GM19099 (cell line): ENCODE measurements around the gene CCDC187.

Source experiments
- POLR2A ChIP-seq: IDR thresholded peaks from 3 replicates; pipeline ENCODE4 v1.6.1; 2011; ENCODE audit warnings: low read depth; ENCODE audit not compliant: insufficient read length; ENCODE audit errors: extremely low read depth

CCDC187 gene

DNA sequence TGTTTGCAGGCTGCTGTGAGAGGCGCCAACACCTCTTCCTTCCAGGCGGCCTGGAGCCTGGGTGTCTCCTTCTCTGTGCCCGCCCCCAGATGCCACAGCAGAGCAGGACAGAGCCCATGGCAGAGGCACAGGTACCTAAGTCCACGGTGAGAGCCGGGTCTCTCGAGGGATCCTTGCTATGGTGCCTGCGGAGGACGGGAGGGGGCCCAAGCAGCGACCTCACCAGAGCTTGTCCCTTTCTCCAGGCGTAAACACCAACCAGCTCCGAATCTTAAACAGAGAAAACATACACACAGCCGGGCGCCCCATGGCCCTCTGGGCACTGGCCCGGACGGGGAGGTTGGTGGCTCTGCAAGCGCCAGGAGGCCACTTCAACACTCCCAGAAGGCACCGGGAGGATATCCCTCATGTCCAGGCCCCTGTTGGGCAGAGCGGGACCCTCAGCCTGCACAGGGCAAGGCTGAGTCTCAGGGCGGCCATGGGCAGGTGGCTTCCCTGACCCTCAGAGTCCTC lies 11.8 kb downstream of the CCDC187 start:
- no peak for TF ChIP-seq POLR2A

DNA sequence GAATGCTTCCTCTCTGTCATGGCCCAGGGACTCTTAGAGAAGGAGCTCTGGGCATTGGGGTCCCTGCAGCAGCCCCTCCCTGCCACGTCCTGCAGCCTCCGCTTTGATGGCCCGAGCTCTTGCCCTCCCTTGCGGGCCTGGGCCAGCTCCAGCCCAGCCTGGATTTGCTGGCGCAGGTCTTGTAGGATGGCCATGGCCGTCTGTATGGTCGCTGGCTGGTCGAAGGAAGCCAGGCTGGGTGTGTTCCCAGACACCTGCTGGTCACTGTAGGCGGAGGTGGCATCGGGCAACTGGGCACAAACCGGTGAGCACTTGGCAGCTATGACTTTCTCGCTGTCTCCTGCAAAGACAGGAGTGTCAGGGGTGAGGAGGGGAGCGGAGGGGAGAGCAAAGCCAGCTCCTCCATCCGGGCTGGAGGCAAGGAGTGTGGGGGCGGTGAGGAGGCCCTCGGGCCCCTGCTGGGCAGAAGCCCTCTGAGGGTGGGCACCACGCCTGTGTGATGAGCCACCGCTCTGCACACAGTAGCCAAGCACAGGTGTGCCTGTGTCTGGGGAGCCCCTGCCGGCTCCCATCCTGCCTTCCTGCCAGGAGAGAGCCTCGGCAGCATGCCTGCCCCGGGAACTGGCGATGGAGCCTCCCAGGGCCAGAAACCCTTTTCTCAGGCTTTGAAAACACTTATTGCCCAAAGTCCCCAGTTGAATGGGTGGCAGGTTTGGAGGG lies 12.4 kb downstream of the CCDC187 start:
- no peak for TF ChIP-seq POLR2A

DNA sequence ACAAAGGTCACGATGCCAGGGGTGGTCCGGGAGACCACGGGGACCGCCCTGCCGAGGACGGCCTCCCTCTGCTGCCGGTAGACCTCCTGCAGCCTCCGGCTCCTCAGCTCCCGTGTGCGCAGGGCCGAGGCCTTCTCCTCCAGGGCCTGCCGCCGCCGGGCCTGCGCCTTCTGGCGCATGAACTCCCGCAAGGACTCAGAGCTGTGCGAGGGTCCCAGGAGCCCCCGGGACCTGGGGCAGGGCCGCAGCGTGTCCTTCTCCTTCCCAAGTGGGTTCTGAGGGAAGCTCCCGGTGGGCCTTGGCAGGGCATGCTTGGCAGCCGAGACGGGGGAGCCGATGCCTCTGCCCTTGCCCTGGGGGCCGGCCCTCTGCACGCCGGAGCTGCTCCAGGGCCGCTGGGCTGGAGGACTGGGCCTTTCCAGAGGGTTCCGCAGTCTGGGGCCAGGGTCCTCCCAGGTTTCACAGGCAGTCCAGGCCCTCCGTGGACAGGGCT lies 13.3 kb downstream of the CCDC187 start:
- no peak for TF ChIP-seq POLR2A

DNA sequence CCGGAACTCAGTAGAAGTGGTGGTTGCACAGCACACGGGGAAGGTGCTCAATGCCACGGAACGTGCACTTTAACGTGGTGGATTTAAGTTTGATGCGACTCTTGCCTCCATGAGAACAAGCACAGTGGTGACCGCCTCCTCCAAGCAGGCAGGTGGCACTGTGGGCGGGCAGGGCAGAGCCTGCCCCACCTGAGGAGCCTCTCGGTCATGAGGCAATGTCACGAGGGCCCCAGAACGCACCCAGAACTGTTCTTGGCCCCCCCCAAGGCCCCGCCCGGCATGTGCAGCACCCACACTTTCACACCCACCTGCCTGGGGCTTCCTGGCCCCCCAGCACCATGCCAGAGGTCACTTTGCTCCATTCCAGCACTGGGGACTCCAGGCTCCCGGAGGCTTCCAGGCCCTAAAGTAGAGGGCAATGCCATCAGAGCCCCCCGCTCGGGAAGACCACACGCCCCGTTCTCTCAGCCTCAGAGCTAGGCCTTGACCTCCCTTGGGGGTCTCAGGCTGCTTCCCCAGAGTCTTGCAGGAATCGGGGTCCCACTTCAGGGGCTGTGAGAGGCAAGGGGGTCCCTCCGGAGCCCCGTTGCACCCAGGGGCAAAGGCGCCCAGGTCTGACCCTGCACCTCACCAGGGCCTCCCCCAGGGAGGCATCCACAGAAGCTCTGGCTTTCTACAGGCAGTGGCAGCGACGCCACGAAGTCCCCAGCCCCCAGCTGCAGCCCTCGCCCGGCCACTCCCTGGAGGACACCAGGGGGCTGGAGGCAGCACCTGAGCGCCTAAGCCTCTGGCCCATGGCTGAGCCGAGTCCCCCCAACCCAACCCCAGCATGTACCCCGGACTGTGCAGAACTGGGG lies 14.0 kb downstream of the CCDC187 start:
- TF ChIP-seq POLR2A, result no peak

DNA sequence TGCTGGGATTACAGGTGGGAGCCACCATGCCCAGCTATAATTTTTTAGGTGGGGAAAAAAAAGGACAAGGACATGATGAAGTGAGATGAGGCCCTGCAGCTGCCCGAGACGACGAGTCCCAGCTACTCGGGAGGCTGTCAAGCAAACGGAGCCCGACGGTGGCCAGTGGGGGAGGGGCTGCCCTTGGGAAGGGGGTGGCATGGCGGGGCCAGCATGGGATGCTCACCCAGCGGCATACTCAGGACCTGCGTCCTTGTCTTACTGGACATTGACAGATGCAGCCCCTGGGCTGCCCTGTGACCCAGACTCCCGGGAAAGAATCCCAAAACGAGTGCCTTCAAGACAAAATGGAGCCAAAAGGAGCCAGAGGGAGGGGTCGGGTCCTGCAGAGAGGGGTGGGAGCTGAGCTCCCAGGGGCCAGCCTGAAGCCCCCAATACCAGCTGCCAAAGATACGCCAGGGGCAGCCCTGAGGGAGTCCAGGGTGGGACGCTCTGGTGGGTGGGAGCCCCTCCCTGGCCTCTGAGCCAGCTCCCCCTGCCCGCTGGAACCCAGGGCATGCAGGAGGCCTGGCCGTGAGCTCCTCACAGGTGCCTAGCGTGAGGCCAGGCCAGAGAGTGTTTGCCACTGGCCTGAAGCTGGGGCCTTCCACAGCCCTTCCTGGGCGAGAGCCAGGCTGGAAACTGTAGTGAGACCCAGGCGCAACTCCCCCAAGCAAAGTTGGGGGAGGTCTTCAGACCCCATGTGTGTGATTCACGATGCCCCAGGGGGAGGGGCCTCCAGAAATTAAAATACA lies 15.7 kb downstream of the CCDC187 start:
- no peak for TF ChIP-seq POLR2A

DNA sequence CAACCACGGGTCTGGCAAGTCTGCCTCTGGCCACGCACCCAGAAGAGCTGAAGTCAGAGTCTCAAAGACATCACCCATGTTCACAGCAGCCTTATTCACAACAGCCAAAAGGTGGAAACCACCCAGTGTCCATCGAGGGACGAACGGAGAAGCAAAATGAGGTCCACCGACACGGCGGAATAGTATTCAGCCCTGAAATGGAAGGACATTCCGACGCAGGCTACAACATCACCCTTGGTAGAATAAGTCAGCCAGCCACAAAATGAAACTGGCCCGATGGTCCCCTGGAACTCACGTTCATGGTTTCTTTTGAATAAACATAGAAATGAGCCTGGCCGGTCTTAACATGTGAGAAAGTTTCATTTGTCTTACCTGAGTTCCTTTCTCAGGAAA lies 16.9 kb downstream of the CCDC187 start:
- no peak for TF ChIP-seq POLR2A

DNA sequence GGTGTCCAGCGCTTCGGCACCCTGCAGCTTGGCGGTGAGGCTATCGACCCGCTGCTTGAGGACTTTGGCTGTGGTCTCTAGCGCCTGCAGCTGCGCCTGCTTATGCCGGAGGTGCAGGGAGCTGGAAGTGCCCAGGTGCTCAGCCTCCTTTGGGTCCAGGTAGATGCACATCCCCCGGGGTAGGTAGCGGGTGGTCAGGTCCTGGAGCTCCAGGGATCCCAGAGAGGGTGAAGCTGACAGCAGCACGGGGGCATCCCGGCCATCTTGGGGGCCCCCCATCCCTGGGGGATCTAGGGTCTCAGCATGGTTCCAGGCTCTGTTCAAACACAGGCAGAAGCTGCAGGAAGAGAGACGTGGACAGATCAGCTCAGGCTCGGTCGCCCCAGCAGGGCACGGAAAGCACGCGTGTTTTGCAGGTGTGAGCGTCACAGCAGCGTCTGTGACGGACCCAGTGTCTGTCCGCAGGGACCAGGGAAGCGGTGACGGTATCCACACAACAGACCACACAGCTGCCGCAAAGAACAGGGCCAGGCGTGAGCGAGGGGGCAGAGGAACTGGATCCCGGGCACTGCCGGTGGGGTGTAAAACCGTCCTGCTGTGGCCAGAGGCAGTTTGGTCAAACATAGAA lies 17.4 kb downstream of the CCDC187 start:
- TF ChIP-seq POLR2A, result no peak

DNA sequence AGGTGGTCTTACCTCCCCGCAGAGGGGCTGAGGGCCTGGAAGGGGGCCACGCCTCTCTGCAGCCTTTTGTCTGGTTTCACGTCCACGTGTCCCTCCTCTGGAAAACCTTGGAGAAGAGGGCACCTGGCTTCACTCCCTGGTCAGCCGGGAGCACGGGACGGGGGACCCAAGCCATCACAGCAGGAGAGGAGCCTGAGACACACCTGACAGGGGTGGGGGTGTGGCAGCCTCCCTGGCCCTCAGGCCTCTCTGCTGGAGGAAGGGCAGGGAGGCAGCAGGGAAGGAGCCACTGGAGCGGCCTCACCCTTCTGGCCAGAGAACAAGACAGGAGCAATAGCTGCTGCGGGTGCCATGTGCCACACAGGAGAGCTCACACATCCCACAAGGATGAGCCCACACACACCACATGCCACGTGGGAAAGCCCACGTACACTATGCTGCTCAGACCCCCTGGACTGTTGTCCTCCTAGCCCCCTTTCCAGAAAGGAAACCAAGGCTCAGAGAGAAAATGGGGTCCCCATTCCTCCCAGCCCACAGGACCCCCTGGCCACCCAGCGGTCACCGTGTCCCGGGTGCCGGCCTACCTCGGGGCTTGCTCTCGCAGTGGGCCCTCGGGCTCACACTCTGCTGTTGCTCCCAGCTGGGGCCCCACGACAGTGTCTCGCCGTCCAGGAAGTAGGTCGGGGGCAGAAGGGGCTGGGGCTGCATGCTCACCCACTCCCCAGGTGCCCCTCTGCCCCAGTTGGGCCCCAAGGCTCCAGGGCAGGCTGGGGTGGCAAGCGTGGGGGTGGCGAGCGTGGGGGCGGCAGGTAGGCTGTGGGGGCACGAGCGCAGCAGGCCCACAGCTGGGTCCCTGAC lies 18.2 kb downstream of the CCDC187 start:
- TF ChIP-seq POLR2A, result no peak

DNA sequence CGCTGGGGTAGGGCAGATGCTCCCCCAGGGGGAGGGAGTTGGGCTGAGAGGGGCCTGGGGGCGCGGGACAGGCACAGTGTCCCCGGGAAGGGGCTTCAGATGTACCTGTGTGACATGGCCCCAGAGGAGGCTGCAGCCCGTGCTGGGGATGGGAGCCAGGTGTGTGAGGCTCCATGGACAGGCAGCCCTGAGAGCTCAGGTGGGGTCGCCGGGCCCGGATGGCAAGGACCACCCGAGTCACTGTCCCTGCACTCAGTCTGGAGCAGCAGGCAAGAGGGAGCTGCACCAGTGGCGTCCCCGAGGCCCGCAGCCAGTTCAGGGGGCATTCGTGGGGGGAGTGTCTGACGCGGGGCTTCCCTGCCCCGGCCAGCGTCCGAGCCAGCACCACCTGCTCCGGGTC lies 18.9 kb downstream of the CCDC187 start:
- no peak for TF ChIP-seq POLR2A

DNA sequence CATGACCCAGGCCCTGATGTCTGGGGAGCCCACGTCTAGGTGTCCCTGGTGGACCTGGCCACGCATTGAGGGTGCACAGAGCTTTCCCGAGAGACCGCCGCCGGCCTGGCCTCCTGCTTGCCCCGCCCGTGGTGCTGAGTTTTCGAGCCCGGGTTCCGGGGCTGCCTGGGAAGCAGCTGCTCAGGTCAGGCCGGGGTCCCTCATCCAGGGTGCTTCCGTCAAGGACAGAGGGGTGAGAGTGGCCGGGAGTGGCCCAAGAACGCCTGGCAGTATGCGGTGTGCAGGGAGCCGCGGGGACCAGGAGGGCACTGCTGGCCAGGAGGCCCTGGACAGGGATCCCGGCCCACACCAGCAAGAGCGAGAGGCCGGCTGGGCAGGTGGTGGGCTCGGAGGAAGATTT lies 19.6 kb downstream of the CCDC187 start:
- no peak for TF ChIP-seq POLR2A

DNA sequence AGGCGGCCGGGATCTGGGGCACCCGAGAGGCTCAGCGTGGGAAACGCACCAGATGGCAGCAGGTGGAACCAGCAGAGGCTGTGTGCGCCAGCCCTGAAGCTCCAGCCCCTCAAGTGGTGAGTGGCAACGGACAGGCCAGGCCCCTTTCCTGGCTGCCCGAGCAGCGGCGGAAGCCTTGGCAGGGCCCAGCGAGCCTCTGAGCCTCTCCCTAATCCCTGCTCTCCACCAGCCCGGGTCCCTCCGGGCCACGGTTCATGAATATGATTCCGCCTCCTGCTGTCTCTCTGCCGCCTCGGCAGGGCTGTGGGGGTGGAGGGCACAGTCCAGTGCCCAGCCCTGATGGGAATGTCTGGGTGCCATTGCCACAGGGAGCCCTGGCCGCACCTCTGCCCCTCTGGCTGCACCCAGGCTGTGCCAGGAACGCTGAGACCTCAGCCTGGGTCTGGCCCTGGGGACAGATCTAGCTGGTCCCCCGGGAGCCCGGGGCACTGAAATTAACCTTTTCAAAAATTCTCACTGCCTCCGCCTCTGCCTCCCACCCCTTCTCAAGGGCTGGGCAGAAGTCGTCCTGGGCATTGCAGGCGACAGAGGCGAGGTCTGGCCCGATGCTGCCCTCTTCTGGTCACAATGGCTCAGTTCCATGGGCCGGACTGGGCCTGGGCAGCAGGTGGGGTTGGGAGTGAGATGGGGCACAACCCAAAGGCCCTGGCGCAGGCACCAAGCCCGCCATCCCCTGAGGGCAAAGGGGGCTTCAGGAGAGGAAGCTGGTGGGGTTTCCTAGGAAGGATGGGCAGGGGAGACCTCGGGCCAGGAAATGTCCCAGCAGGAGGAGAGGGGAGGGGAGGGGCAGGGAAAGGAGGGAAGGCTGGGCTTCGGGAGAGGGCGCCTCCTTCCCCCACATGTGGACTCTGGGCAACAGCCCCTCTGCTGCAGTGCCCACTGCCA lies 20.3 kb downstream of the CCDC187 start:
- TF ChIP-seq POLR2A, result no peak

DNA sequence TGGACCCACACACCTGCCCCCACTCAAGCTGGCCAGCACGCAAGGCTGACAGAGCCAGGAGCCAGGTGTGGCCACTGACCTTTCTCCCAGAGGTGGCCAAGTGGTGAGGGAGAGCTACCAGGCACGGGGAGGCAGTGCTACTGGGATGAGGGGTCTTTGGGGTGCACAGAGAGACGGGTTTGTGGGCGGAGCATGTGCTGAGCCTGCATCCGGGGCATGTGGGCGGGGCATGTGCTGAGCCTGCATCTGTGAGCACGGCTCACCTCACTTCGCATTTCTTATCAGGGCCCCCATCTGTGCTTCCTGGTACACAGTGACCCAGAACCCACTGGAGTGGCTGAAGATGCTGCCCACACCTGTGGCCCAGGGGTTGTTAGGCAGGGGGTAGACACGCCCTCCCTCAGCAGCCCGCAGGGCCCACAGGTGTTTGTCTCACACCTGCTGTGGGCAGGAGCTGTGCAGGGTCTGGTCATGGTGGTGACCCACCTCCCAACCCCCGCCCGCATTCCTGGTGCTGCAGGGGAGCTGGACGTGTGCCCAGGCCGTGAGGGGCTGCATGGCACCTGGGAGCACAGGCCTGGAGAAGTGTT lies 21.5 kb downstream of the CCDC187 start:
- no peak for TF ChIP-seq POLR2A

DNA sequence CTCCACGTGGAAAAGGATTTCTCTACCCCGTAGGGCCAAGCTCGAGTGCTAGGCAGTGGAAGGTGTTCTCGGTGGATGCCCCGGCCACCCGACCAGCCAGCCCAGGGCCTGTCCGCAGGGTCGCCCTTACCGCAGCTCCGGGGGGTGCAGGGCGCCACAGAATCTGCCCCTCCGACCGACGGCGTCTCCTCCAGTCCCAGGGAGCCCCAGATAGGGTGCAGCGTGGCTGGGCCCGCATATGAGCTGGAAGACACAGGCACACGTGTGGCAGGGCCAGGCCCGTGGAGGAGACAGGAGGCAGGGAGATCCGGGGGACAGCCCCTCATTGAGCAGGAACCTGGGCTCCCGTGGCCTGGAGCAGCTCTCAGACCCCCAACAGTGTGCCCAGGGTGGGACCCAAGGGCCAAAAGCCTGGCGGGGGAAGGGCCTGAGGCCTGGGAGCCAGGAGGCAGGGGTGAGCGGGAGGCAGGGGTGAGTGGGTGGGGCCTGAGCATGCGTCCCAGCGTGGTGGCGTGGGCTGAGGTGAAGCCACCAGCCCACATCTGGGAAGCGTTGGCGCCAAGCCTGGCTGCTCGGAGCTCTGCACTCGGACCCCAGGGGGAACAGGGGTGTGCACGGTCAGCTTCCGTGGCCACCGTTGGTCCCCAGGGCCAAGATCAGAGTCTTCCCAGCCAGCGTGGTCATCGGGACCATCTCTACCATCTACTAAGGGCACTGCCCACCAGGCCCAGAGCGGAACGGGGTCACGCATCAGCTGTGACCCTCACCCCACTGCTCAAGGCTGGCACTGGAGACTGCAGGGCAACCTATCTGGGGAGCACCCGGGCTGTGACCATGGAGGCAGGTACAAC lies 22.2 kb downstream of the CCDC187 start:
- TF ChIP-seq POLR2A, result no peak
